WERI-Rb-1 (cell line): ENCODE measurements around the gene KIRREL3.

ENCODE experiments used
- DNase-seq: peaks from one replicate; pipeline ENCODE4 v3.0.0-alpha.2; 2020
- H3K27ac ChIP-seq: fragments of 250-450 bp; sonication (Bioruptor Pico); 2 replicates; pipeline ENCODE4 v1.5.1; 2020; ENCODE audit warnings: mild to moderate bottlenecking, moderate library complexity
- H3K27me3 ChIP-seq: fragments of 250-450 bp; sonication (Bioruptor Pico); 2 replicates; pipeline ENCODE4 v1.5.1; 2021; ENCODE audit warnings: mild to moderate bottlenecking, low read depth, moderate library complexity; ENCODE audit not compliant: insufficient read depth, severe bottlenecking
- H3K36me3 ChIP-seq: fragments of 250-450 bp; sonication (Bioruptor Pico); 2 replicates; pipeline ENCODE4 v1.5.1; 2020; ENCODE audit warnings: mild to moderate bottlenecking, moderate library complexity
- H3K4me3 ChIP-seq: 2 replicates; pipeline ENCODE4 v1.5.1; 2011; ENCODE audit warnings: low read depth, mild to moderate bottlenecking, control low read depth, low read length
- H3K9me3 ChIP-seq: fragments of 250-450 bp; sonication (Bioruptor Pico); 2 replicates; pipeline ENCODE4 v1.5.1; 2021; ENCODE audit warnings: mild to moderate bottlenecking, moderate library complexity; ENCODE audit not compliant: severe bottlenecking
- CTCF ChIP-seq: IDR thresholded peaks from 2 replicates; pipeline ENCODE4 v1.5.1; 2011; ENCODE audit warnings: low read depth, mild to moderate bottlenecking, control low read depth, inconsistent platforms, low read length

The KIRREL3 gene

GRCh38 chr11:126542334-126543015 is 458.1 kb downstream of the KIRREL3 start:
- no peak for DNase-seq
- no peak for TF ChIP-seq CTCF
- H3K27ac ChIP-seq: no peak overlapping the region

GRCh38 chr11:126538071-126538470 is 462.5 kb downstream of the KIRREL3 start:
- Histone ChIP-seq H3K27me3 (no peaks in the 10 kb centered on the region), H3K9me3 (no peaks in the 10 kb centered on the region), H3K4me3 (no peak overlapping the region), H3K36me3 (no peaks in the 10 kb centered on the region), H3K27ac (peak overlapping the region; percentile 34)
- DNase-seq: peak; percentile 82
- TF ChIP-seq CTCF: no peak

More at GRCh38 chr11:126542334-126543015, 458.1 kb downstream of the KIRREL3 start:
- H3K27me3 ChIP-seq: no peaks in the 10 kb centered on the region
- no peaks in the 10 kb centered on the region for H3K9me3 ChIP-seq
- no peak overlapping the region for H3K4me3 ChIP-seq
- H3K36me3 ChIP-seq: no peaks in the 10 kb centered on the region

- no peak for TF ChIP-seq CTCF
- Histone ChIP-seq H3K9me3 (no peaks in the 10 kb centered on the region), H3K36me3 (no peaks in the 10 kb centered on the region), H3K4me3 (no peak overlapping the region), H3K27ac (peak overlapping the region; percentile 34), H3K27me3 (no peaks in the 10 kb centered on the region)
- DNase-seq: no peak
These were observed 463.1 kb downstream of the KIRREL3 start for GRCh38 chr11:126537492-126537891.

- no peaks in the 10 kb centered on the region for H3K27me3 ChIP-seq
- no peak overlapping the region for H3K4me3 ChIP-seq
- DNase-seq: no peak
- H3K9me3 ChIP-seq: no peaks in the 10 kb centered on the region
- no peak overlapping the region for H3K27ac ChIP-seq
- no peak for TF ChIP-seq CTCF
- H3K36me3 ChIP-seq: no peaks in the 10 kb centered on the region
These were observed 466.3 kb downstream of the KIRREL3 start for GRCh38 chr11:126534141-126534805.

GRCh38 chr11:126533560-126533959 is 467.0 kb downstream of the KIRREL3 start:
- Histone ChIP-seq H3K27me3 (no peaks in the 10 kb centered on the region), H3K4me3 (no peak overlapping the region), H3K9me3 (no peaks in the 10 kb centered on the region), H3K36me3 (no peaks in the 10 kb centered on the region), H3K27ac (no peak overlapping the region)
- TF ChIP-seq CTCF: no peak
- DNase-seq: no peak
